ENCODE measurements around the gene DHX32. TPM values are rescaled to one million over a fixed set of nuclear protein-coding genes. Genes with fewer than 3 reads are reported as not detected.

DHX32 gene
- total RNA-seq, 1 donor from 2014 or later: 32.5 TPM

DNA sequence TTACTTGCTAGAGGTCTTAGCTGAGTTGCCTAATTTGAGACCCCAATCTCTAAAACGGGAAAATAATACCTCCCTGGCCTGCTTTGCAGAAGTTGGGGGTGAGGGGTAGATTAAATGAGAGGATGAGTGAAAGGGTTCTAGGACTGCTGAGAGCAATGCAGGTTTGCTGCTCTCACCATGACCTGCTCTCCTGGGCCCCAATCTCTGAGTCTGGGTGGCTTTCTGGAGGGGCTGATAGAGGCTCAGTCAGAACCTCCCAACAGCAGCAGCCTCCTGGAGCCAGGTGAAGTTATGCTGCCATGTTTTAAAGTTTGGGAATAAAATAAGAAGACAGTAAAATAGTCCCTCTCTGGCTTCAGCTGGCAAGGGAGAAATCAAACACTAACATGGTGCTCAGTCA, 65.3 kb downstream of the DHX32 start:
- H3K4me1 Mint-ChIP-seq (ENCODE audit: low read depth): peaks cover 12% of the 10 kb centered on the region
- no peaks in the 10 kb centered on the region for H3K9me3 Mint-ChIP-seq (ENCODE audit: low read depth)
- H3K36me3 Mint-ChIP-seq (ENCODE audit: low read depth): peaks cover 14% of the 10 kb centered on the region
- DNase-seq (ENCODE audit: low spot score): no peak
- H3K27me3 Mint-ChIP-seq (ENCODE audit: low read depth): no peaks in the 10 kb centered on the region
- TF ChIP-seq, protein P1, sequence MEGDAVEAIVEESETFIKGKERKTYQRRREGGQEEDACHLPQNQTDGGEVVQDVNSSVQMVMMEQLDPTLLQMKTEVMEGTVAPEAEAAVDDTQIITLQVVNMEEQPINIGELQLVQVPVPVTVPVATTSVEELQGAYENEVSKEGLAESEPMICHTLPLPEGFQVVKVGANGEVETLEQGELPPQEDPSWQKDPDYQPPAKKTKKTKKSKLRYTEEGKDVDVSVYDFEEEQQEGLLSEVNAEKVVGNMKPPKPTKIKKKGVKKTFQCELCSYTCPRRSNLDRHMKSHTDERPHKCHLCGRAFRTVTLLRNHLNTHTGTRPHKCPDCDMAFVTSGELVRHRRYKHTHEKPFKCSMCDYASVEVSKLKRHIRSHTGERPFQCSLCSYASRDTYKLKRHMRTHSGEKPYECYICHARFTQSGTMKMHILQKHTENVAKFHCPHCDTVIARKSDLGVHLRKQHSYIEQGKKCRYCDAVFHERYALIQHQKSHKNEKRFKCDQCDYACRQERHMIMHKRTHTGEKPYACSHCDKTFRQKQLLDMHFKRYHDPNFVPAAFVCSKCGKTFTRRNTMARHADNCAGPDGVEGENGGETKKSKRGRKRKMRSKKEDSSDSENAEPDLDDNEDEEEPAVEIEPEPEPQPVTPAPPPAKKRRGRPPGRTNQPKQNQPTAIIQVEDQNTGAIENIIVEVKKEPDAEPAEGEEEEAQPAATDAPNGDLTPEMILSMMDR (IDR thresholded peaks at IDR 0.05): no peak
- H3K4me3 Mint-ChIP-seq (ENCODE audit: unreplicated experiment): no peak overlapping the region
- no peak overlapping the region for H3K27ac Mint-ChIP-seq (ENCODE audit: unreplicated experiment)

DNA sequence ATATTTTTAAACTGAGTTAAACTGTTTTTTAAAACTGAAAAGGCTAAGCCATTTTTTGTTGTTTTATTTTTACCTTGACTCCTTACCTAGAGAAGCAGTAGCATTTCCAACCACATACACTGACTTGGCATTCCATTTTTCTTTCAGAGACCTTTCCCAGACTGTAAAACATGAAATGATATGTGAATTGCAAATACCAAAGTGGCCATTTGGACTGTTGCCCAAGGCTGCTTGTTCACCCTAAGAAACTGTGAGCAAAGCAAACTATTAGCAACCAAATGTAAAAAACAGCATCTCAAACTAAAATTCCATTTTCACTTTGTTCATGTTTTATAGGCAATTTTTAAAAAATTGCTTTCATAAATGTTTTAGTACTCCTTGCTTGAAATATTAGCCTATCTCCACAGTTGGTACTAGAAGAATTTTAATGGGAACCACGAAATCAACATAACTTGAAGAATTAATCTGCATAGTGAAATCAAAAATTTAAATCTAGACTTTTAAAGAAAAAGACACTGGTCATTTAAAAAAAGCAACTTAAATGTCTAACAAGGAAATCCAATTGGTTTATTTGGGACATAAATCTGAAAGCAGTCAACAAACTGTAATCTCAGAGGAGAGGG, 68.9 kb downstream of the DHX32 start:
- Mint-ChIP-seq H3K4me3 (ENCODE audit: unreplicated experiment) (no peak overlapping the region), H3K4me1 (ENCODE audit: low read depth) (peaks cover 12% of the 10 kb centered on the region), H3K9me3 (ENCODE audit: low read depth) (no peaks in the 10 kb centered on the region), H3K36me3 (ENCODE audit: low read depth) (peaks cover 27% of the 10 kb centered on the region), H3K27me3 (ENCODE audit: low read depth) (no peaks in the 10 kb centered on the region), H3K27ac (ENCODE audit: unreplicated experiment) (peak overlapping the region; percentile 61)
- DNase-seq (ENCODE audit: low spot score): no peak
- TF ChIP-seq, protein P1 (IDR thresholded peaks at IDR 0.05): no peak

DNA sequence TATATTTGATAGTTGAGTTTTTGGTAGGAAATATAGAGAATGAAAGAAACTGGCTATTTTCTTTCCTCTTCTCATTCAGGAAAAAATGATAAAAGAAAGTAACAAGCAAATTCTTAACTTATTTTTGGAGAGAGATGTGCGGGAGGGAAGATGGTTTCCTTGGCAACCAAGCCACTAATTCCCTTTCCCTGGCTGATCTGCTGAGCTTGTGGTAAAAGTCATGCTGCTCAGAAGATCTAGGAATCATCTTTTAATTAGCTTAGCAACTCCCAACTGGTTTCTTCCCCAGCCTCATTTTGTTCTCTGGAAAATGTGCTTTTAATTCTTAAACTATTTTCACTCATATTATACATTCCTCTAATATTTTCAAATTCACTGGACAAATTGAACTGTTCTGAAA, 69.8 kb downstream of the DHX32 start:
- no peak overlapping the region for H3K27ac Mint-ChIP-seq (ENCODE audit: unreplicated experiment)
- H3K27me3 Mint-ChIP-seq (ENCODE audit: low read depth): no peaks in the 10 kb centered on the region
- H3K4me3 Mint-ChIP-seq (ENCODE audit: unreplicated experiment): no peak overlapping the region
- TF ChIP-seq, protein P1 (IDR thresholded peaks at IDR 0.05): no peak
- peaks cover 31% of the 10 kb centered on the region for H3K36me3 Mint-ChIP-seq (ENCODE audit: low read depth)
- peaks cover 12% of the 10 kb centered on the region for H3K4me1 Mint-ChIP-seq (ENCODE audit: low read depth)
- no peak for DNase-seq (ENCODE audit: low spot score)
- H3K9me3 Mint-ChIP-seq (ENCODE audit: low read depth): no peaks in the 10 kb centered on the region

DNA sequence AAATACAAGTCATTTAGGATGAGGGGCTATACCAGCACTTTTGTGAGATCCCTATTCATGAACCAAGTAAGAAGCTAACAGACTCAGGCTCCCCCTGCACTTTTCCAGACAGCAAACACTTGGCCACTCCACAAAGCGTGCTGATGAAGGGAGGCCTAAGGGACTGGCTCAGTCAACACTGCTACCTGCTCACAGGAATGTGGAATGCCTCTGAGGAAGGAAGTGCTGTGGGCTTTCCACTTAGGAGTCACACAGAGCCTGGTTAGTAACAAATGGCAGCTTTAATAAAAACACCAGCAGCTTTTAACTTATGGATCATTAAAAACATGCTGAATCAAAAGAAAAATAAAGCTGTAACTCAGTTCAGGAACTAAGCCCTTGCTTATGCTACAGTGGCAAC, 73.0 kb downstream of the DHX32 start:
- Mint-ChIP-seq H3K27me3 (ENCODE audit: low read depth) (no peaks in the 10 kb centered on the region), H3K4me1 (ENCODE audit: low read depth) (peaks cover 12% of the 10 kb centered on the region), H3K27ac (ENCODE audit: unreplicated experiment) (no peak overlapping the region), H3K36me3 (ENCODE audit: low read depth) (peaks cover 30% of the 10 kb centered on the region), H3K9me3 (ENCODE audit: low read depth) (no peaks in the 10 kb centered on the region), H3K4me3 (ENCODE audit: unreplicated experiment) (no peak overlapping the region)
- no peak for DNase-seq (ENCODE audit: low spot score)
- TF ChIP-seq, protein P1 (IDR thresholded peaks at IDR 0.05): no peak

DNA sequence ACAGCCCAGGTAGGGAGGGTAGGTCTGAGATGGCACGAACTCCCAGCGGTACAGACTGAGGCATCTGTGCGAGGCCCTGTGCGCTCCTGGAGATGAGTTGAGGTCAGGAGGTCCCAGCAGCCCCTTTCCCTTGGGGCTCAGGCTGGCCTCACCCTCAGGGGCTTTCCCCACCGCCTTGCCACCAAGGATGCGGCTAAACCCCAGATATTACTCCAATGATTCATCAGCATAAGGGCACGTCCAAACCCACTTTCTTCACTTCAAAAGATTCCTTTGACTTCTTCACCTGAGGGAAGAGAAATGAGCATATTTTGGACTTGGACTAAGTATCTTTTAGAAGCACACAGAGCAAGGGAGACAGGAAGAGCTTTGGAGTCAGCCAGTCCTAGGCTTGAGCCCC, 78.4 kb downstream of the DHX32 start:
- no peak for DNase-seq (ENCODE audit: low spot score)
- Mint-ChIP-seq H3K4me3 (ENCODE audit: unreplicated experiment) (no peak overlapping the region), H3K27me3 (ENCODE audit: low read depth) (no peaks in the 10 kb centered on the region), H3K9me3 (ENCODE audit: low read depth) (no peaks in the 10 kb centered on the region), H3K36me3 (ENCODE audit: low read depth) (peaks cover 20% of the 10 kb centered on the region), H3K27ac (ENCODE audit: unreplicated experiment) (no peak overlapping the region), H3K4me1 (ENCODE audit: low read depth) (no peaks in the 10 kb centered on the region)
- TF ChIP-seq, protein P1 (IDR thresholded peaks at IDR 0.05): no peak
